Measurements from ENCODE around the gene DCLK3.

DCLK3 gene

DNA sequence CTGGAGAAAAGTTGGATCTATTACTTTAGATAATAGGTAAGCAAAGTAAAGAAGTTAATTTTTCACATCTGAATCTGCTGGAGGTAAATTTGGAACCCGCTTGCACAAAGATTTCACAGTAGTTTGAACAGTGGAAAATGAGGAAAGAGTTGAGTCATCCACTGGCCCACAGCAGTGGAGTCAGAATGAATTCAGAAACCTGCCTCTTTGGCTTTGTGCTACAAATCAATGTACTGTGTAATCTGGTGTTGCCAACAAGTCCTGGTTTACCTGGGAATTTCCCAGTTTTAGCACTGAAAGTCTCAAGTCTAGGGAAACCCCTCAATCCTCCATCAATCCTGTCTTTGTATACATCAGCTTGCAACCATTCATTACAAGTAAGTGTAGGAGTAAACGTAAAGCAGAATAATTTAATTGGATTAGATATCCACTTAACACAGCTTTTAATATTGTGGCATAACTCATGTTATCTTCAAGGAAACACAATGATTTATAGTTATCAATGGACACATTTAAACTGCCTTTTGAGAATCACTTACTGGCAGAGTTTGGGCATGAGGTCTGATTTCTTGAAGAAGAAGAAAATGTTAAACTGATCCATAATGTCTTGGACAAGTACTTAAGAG, 100.6 kb downstream of the DCLK3 start:
- peak in 1 of 2 experiments; percentile 1 for DNase-seq

DNA sequence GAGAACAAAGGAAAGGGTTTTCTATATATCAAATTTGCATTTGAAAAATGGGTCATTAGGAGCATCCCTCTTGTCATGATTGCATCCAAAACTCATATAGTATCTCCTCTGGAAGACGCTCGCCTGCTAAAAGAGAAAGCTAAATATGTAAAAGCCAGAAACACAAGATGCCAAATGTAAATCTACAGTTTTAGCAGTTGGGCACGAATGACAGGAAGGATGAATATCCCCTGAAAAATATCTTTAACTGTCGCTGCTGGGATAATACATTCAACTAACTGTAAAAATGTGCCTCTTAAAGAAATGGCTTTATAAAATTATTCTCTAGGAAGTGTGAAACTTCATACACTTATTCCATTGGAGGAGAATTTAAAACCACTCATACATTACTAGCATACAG, 101.7 kb downstream of the DCLK3 start:
- no peak for DNase-seq
